SK-N-SH (cell line): ENCODE measurements around the gene CD93.

Experiments
- CTCF ChIP-seq: fragments of 200-600 bp; sonication (generic); IDR thresholded peaks from 2 replicates; pipeline ENCODE4 v1.6.1; 2017; ENCODE audit warnings: antibody characterized with exemption, mild to moderate bottlenecking, moderate library complexity
- EP300 ChIP-seq, 2 experiments: IDR thresholded peaks; 2 replicates each; pipeline versions ENCODE4 v1.4.0 to v1.6.1; 2012; ENCODE audit warnings: borderline replicate concordance in 1 of 2, low read depth in 1 of 2, low read length in 1 of 2
- EZH2phosphoT487 ChIP-seq: fragments of 200-600 bp; sonication (generic); IDR thresholded peaks from 2 replicates; pipeline ENCODE4 v1.6.1; 2017; ENCODE audit warnings: low read depth, mixed run types, mild to moderate bottlenecking, antibody characterized with exemption, moderate library complexity, borderline replicate concordance
- FOXJ3 ChIP-seq: sonication (generic); formaldehyde crosslinking; IDR thresholded peaks from 2 replicates; pipeline ENCODE4 v1.5.1; 2020; ENCODE audit warnings: mild to moderate bottlenecking, missing genetic modification reagents
- FOXM1 ChIP-seq: IDR thresholded peaks from 2 replicates; pipeline ENCODE4 v1.4.0; 2012; ENCODE audit warnings: low read depth, mild to moderate bottlenecking
- POLR2AphosphoS5 ChIP-seq: IDR thresholded peaks from 2 replicates; pipeline ENCODE4 v1.6.1; 2012; ENCODE audit warnings: low read depth, low read length
- RAD21 ChIP-seq: IDR thresholded peaks from 2 replicates; pipeline ENCODE4 v1.6.1; 2012; ENCODE audit warnings: mild to moderate bottlenecking, low read length
- REST ChIP-seq: IDR thresholded peaks from 2 replicates; pipeline ENCODE4 v1.6.1; 2012; ENCODE audit warnings: mild to moderate bottlenecking, low read depth, low read length, moderate library complexity
- SIN3A ChIP-seq: IDR thresholded peaks from 2 replicates; pipeline ENCODE4 v1.6.1; 2012; ENCODE audit warnings: low read depth, mild to moderate bottlenecking, low read length, moderate library complexity, borderline replicate concordance
- TAF1 ChIP-seq: IDR thresholded peaks from 2 replicates; pipeline ENCODE4 v1.6.1; 2012; ENCODE audit warnings: low read depth, mild to moderate bottlenecking, low read length, moderate library complexity, borderline replicate concordance
- USF2 ChIP-seq: fragments of 150-350 bp; IDR thresholded peaks from 2 replicates; pipeline ENCODE4 v1.6.1; 2017; ENCODE audit warnings: antibody characterized with exemption, low read length, low read depth, borderline replicate concordance
- YY1 ChIP-seq: IDR thresholded peaks from 2 replicates; pipeline ENCODE4 v1.4.0; 2012; ENCODE audit warnings: low read depth, mild to moderate bottlenecking
- TF ChIP-seq, protein P1 (sequence below): IDR thresholded peaks from 2 replicates; pipeline ENCODE4 v1.4.0; 2012; ENCODE audit warnings: low read depth

GRCh38 chr20:23060629-23061028, 25.5 kb downstream of the CD93 start:
- TF ChIP-seq REST (no peak), POLR2AphosphoS5 (no peak), FOXM1 (no peak), CTCF (no peak), YY1 (no peak), SIN3A (no peak), EP300 (IDR thresholded peaks at IDR 0.05; ENCODE audit: borderline replicate concordance in 1 of 2, low read depth in 1 of 2, low read length in 1 of 2) (no peak), TAF1 (no peak), RAD21 (no peak), USF2 (no peak), FOXJ3 (CRISPR knock-in tag) (no peak), EZH2phosphoT487 (no peak)
- TF ChIP-seq, protein P1, sequence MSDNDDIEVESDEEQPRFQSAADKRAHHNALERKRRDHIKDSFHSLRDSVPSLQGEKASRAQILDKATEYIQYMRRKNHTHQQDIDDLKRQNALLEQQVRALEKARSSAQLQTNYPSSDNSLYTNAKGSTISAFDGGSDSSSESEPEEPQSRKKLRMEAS = no peak
